ENCODE results near the gene RAPH1. TPM values are rescaled to one million over a fixed set of nuclear protein-coding genes. Genes with fewer than 3 reads are reported as not detected.

RAPH1 gene
- total RNA-seq = 1 to 10 TPM; 1.4 to 3.0 TPM

GRCh38 chr2:203535078-203535783 is at the start of gene RAPH1:
TSS of gene RAPH1 (minus strand) at chr2:203535301. CDS start at chr2:203495353, 39,948 bp downstream.

Other genes starting within 250 kb of the RAPH1 start
- 10 to 100 TPM; 21.3 to 24.9 TPM for gene ABI2, start 206.9 kb downstream of the RAPH1 start, total RNA-seq
- gene CD28, start 171.3 kb upstream of the RAPH1 start, total RNA-seq = 100 to 1,000 TPM; 128 to 132 TPM

Data from activated naive CD4-positive, alpha-beta T cell treated with anti-CD3 and anti-CD28 coated beads, Interleukin-2, amount 10 ng/mL, durations not matched to agents 5 hours and 36 hours (primary cell).